ENCODE results near the gene STK38. TPM values are rescaled to one million over a fixed set of nuclear protein-coding genes. Genes with fewer than 3 reads are reported as not detected.

Gene STK38
- total RNA-seq, 1 donor from 2014 or later, result 10.5 TPM

DNA sequence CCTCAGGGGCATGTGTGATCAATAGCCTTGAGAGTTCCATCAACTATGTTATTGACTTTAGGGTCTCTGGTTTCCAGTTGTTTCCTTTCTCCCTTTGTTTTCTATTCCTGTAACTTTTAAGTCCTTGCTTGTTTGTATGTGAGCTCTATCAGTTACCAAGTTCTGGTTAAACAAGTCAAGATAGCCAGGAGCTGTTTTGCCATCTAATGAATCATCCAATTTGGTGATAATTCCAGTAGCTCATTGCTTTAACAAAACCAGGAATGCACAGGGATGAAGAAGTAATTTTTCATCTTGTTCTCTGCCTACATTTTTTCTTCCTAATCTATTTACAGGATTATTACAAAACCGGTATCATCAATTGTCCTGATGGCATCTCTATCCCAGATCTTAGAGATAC, 68.0 kb downstream of the STK38 start:
- Histone ChIP-seq H3K4me3 (no peak overlapping the region), H3K27ac (no peak overlapping the region), H3K9me3 (no peaks in the 10 kb centered on the region), H3K36me3 (peaks cover 36 to 41% of the 10 kb centered on the region in 2 donors), H3K4me1 (no peaks in the 10 kb centered on the region), H3K27me3 (no peaks in the 10 kb centered on the region)
- no peak for DNase-seq (ENCODE audit: low spot score in 2 of 2)
- intact Hi-C loops (cut with DNase I), result no loop called here
- TF ChIP-seq, protein P1, sequence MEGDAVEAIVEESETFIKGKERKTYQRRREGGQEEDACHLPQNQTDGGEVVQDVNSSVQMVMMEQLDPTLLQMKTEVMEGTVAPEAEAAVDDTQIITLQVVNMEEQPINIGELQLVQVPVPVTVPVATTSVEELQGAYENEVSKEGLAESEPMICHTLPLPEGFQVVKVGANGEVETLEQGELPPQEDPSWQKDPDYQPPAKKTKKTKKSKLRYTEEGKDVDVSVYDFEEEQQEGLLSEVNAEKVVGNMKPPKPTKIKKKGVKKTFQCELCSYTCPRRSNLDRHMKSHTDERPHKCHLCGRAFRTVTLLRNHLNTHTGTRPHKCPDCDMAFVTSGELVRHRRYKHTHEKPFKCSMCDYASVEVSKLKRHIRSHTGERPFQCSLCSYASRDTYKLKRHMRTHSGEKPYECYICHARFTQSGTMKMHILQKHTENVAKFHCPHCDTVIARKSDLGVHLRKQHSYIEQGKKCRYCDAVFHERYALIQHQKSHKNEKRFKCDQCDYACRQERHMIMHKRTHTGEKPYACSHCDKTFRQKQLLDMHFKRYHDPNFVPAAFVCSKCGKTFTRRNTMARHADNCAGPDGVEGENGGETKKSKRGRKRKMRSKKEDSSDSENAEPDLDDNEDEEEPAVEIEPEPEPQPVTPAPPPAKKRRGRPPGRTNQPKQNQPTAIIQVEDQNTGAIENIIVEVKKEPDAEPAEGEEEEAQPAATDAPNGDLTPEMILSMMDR (IDR thresholded peaks at IDR 0.05), result no peak

DNA sequence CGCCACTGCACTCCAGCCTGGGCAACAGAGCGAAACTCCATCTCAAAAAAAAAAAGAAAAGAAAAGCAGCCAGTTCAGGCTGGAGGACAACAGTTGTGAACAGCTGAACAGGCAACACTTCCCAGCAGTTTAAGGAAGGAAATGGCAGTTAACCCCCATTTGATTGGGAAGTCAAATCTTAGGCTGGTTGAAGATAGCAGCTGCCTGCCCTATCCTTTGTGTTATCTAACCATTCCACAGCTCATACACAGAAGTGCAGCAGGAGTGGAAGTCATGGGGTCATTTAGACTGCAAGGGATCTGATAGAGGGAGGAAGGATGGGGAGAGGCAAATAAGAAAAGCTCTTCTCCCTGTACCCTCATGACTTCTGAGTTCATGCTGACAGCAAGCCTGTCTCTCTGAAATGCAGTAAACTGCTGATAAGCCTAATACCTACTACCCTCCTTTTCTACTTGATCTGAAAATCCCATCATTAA, 69.2 kb downstream of the STK38 start:
- Histone ChIP-seq H3K4me3 (no peak overlapping the region), H3K27ac (no peak overlapping the region), H3K9me3 (no peaks in the 10 kb centered on the region), H3K27me3 (no peaks in the 10 kb centered on the region), H3K4me1 (no peaks in the 10 kb centered on the region), H3K36me3 (peaks cover 29 to 39% of the 10 kb centered on the region in 2 donors)
- DNase-seq (ENCODE audit: low spot score in 2 of 2), result no peak
- intact Hi-C loops (cut with DNase I), result no loop called here
- TF ChIP-seq, protein P1 (IDR thresholded peaks at IDR 0.05), result no peak

DNA sequence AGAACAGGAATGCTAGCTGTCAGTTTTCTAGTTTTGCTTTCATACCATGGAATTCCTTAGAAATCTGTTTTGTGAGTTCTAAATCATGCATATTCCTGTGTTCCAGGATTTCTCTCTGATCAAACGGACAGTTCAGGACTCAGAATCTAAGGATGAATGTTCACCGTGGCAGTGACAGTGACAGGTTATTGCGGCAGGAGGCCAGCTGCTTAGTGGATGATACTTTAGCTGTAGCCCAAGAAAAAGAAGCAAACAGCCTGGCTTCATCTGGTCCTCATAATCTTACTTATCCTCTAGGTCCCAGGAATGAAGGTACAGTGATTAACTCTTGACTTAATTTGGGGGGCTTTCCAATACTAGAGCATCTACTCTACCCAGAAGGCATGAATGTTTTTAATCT, 77.3 kb downstream of the STK38 start:
- H3K4me3 ChIP-seq, result no peak overlapping the region
- no peaks in the 10 kb centered on the region for H3K4me1 ChIP-seq
- TF ChIP-seq, protein P1 (IDR thresholded peaks at IDR 0.05), result no peak
- no peaks in the 10 kb centered on the region for H3K9me3 ChIP-seq
- intact Hi-C loops (cut with DNase I), result no loop called here
- no peak overlapping the region for H3K27ac ChIP-seq
- H3K27me3 ChIP-seq, result no peaks in the 10 kb centered on the region
- no peak for DNase-seq (ENCODE audit: low spot score in 2 of 2)
- peaks cover 20 to 26% of the 10 kb centered on the region in 2 donors for H3K36me3 ChIP-seq

DNA sequence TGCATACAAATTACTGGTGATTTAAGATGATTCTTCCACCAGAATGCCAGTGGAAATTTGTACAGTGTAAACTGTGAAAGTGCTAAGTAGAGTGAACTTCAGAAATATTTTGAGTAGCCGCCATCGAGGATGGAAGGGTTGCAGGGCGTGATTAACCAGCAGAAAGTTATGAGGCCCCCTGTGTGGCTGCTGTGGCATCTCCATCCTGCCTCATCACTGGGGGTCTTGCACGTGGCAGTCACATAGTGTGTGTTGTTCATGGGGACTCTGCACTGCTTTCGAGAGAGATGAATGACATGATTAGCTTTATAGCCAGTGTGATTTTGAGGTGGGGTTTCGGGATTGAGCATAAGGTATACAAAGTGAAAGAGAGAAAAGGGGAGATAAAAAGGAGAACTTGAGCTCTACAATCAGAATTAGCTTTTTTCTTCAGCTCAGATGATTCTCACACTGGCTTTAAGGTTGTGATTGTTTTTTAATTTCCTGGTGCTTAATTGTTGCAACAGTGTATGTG, 78.1 kb downstream of the STK38 start:
- H3K27me3 ChIP-seq, result no peaks in the 10 kb centered on the region
- H3K4me1 ChIP-seq, result no peaks in the 10 kb centered on the region
- H3K9me3 ChIP-seq, result no peaks in the 10 kb centered on the region
- no peak overlapping the region for H3K4me3 ChIP-seq
- H3K36me3 ChIP-seq, result peaks cover 20 to 21% of the 10 kb centered on the region in 2 donors
- TF ChIP-seq, protein P1 (IDR thresholded peaks at IDR 0.05), result no peak
- H3K27ac ChIP-seq, result no peak overlapping the region
- no peak for DNase-seq (ENCODE audit: low spot score in 2 of 2)
- intact Hi-C loops (cut with DNase I), result no loop called here

DNA sequence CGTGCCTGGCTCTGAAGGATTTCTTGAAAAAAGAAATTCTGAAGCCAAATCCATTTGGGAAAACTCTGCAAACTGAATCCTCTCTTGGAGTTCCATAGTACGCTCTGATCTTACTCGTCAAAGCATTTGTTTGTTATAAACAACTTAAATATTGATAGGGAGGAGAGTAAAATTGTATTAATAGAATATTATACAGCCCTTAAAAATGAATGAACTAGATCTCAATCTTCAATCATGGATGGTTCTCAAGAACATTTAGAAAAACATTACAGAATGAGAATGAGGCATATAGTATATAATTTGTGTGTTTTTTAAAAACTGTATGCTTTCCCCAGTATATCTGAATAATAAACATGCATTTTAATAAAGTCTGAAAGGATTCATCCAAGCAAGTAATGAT, 79.7 kb downstream of the STK38 start:
- Histone ChIP-seq H3K27ac (no peak overlapping the region), H3K4me3 (no peak overlapping the region), H3K9me3 (no peaks in the 10 kb centered on the region), H3K27me3 (no peaks in the 10 kb centered on the region), H3K4me1 (no peaks in the 10 kb centered on the region), H3K36me3 (peaks cover 14 to 15% of the 10 kb centered on the region in 2 donors)
- intact Hi-C loops (cut with DNase I), result no loop called here
- TF ChIP-seq, protein P1 (IDR thresholded peaks at IDR 0.05), result no peak
- DNase-seq (ENCODE audit: low spot score in 2 of 2), result no peak

DNA sequence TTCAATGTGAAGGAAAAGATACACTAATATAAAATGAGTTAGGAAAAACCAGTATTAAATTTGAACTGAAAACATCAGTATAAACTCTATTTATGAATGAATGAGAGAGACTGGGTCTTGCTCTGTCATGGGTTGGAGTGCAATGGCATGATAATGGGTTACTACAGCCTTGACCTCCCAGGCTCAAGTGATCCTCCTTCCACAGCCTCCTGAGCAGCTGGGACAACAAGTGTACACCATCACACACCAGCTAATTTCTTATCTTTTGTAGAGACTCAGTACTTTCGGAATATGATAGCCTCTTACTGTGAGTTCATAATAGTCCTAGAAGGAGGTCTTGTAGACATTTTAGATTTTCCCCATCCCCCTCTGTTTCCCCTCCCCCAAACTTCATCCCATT, 83.0 kb downstream of the STK38 start:
- no peaks in the 10 kb centered on the region for H3K27me3 ChIP-seq
- H3K36me3 ChIP-seq, result no peaks in the 10 kb centered on the region
- intact Hi-C loops (cut with DNase I), result no loop called here
- H3K27ac ChIP-seq, result no peak overlapping the region
- TF ChIP-seq, protein P1 (IDR thresholded peaks at IDR 0.05), result no peak
- DNase-seq (ENCODE audit: low spot score in 2 of 2), result no peak
- peaks cover 0 to 4% of the 10 kb centered on the region in 2 donors for H3K4me1 ChIP-seq
- no peaks in the 10 kb centered on the region for H3K9me3 ChIP-seq
- no peak overlapping the region for H3K4me3 ChIP-seq
